ENCODE data around the gene BARD1. TPM values are rescaled to one million over a fixed set of nuclear protein-coding genes. Genes with fewer than 3 reads are reported as not detected.

The BARD1 gene
- total RNA-seq, 1 donor from 2014 or later = 8.1 TPM

DNA sequence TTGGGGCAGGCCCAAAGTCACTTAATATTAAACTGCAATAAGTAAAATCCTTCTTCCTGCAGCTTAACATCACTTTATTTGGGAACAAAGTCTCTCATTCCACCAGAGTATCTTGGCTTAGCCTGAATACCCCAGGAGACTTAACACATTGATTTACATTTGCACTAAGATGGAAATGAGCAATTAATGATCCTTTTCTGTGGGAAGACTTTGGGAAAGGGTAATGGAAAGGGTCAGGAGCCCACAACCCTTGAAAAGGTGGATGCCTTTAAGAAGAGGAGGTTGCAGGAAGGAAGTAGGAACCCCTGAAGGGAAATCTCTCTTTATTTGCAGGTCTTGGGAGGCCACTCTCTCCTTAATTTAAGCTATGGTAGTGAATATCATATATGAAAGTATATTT lies 28.0 kb upstream of the BARD1 start:
- Histone ChIP-seq H3K4me3 (no peak overlapping the region), H3K36me3 (peaks cover 4% of the 10 kb centered on the region)

DNA sequence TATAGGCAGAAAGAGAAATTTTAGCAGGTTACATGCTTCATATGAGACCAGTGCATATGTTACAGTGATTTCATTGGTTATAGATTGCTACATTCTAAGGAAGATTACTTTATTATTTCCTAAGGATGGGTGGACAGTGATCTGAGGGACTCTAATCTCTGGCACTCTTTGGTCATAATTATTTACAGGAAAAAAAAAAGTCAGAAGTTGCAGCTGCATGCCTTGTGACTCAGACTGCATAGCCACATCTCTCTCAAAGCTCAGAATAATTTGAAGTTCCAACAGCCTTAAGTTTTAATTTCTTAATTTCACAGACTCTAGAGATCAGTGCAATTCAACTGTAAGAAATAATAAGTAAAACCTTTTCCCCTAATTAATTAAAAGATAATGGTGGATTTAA lies 27.1 kb upstream of the BARD1 start:
- no peak for DNase-seq
- Histone ChIP-seq H3K27ac (replicated peaks) (no peak overlapping the region), H3K4me3 (no peak overlapping the region), H3K9me3 (replicated peaks) (peaks cover 11% of the 10 kb centered on the region), H3K36me3 (peaks cover 4% of the 10 kb centered on the region), H3K4me1 (no peaks in the 10 kb centered on the region), H3K27me3 (ENCODE audit: low read depth) (no peaks in the 10 kb centered on the region)
- TF ChIP-seq, protein P1, sequence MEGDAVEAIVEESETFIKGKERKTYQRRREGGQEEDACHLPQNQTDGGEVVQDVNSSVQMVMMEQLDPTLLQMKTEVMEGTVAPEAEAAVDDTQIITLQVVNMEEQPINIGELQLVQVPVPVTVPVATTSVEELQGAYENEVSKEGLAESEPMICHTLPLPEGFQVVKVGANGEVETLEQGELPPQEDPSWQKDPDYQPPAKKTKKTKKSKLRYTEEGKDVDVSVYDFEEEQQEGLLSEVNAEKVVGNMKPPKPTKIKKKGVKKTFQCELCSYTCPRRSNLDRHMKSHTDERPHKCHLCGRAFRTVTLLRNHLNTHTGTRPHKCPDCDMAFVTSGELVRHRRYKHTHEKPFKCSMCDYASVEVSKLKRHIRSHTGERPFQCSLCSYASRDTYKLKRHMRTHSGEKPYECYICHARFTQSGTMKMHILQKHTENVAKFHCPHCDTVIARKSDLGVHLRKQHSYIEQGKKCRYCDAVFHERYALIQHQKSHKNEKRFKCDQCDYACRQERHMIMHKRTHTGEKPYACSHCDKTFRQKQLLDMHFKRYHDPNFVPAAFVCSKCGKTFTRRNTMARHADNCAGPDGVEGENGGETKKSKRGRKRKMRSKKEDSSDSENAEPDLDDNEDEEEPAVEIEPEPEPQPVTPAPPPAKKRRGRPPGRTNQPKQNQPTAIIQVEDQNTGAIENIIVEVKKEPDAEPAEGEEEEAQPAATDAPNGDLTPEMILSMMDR (IDR thresholded peaks at IDR 0.05; ENCODE audit: borderline replicate concordance) = no peak
- intact Hi-C loops (cut with micrococcal nuclease) = no loop called here

More for the DNA sequence above, 28.0 kb upstream of the BARD1 start:
- Histone ChIP-seq H3K27me3 (ENCODE audit: low read depth) (no peaks in the 10 kb centered on the region), H3K9me3 (replicated peaks) (peaks cover 12% of the 10 kb centered on the region), H3K27ac (replicated peaks) (no peak overlapping the region), H3K4me1 (no peaks in the 10 kb centered on the region)
- intact Hi-C loops (cut with micrococcal nuclease) = no loop called here
- no peak for DNase-seq
- TF ChIP-seq, protein P1 (IDR thresholded peaks at IDR 0.05; ENCODE audit: borderline replicate concordance) = no peak

DNA sequence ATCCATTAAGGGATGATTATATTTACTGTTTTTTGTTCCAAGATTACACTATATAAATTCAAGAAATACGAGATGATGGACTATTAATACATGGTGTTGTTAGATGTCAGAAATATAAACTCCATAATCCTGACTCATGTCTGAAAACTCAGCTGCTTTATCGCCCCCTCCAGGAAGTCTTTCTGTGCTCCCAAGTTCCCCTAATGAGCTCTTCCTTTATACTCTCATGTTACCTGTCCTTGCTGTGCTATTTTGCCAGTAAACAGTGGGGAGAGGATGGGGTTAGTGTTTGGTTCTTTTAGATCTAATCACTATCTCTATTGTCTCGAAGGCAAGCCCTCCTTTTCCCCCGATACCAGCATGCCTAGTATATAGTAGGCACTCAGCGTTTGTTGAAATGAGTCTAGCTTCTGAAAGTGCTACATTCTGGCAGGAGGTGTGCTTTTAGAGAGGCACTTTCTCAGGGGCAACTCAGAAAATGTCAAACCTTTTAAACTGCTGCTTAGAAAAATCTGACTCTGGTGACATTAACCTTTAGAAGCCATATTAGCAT lies 21.4 kb upstream of the BARD1 start:
- DNase-seq = no peak
- Histone ChIP-seq H3K36me3 (no peaks in the 10 kb centered on the region), H3K27ac (replicated peaks) (no peak overlapping the region), H3K4me1 (no peaks in the 10 kb centered on the region), H3K9me3 (replicated peaks) (no peaks in the 10 kb centered on the region), H3K27me3 (ENCODE audit: low read depth) (no peaks in the 10 kb centered on the region), H3K4me3 (no peak overlapping the region)
- TF ChIP-seq, protein P1 (IDR thresholded peaks at IDR 0.05; ENCODE audit: borderline replicate concordance) = peak; percentile 54
- intact Hi-C loops (cut with micrococcal nuclease) = no loop called here

DNA sequence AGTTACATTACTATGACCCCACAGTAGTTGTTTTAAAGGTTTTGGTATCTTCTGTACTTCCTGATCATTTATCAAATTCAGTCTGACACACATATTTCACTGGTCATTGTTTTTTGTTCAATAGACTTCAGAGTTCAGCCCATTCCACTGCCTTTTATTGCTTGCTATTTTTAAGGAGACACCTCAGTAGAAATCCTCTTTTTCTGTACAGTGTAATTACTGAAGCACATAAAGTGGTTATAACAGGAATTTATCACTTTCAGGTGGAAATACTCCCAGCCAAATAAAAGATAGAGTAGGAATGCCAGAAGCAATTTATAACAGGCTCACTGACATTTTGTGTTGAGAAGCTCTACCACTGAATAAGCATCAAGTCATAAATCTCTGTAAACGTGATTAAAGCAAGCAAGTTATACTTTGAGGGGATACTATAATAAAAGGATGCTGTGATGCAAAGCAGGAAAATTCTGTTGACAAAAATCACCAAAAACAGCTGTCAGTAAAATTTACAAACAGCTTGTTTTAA lies 6.6 kb upstream of the BARD1 start:
- TF ChIP-seq, protein P1 (IDR thresholded peaks at IDR 0.05; ENCODE audit: borderline replicate concordance) = no peak

DNA sequence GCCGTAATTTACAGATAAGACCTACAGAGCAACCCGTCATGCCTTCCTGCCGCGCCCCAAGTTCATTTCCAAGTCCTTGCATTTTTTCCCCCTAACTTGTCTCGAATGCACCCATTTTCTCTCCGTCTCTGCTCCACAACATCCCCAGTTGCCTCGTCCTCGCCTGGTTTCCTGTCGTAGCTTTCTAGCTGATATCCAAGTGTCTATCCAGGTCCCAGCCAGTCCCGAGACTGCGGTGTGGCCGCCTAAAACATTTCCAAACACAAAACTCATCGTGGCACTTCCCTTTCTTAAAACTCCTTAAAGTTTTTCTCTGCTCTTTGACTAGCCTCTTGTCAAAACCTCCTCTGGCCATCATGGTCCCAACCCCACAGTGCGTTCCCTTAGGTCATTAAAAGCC lies 1.2 kb upstream of the BARD1 start:
- Histone ChIP-seq H3K4me3 (peak overlapping the region; percentile 94), H3K27me3 (ENCODE audit: low read depth) (no peaks in the 10 kb centered on the region), H3K27ac (replicated peaks) (peak overlapping the region; percentile 91), H3K36me3 (no peaks in the 10 kb centered on the region), H3K9me3 (replicated peaks) (no peaks in the 10 kb centered on the region), H3K4me1 (peaks cover 42% of the 10 kb centered on the region)
- TF ChIP-seq, protein P1 (IDR thresholded peaks at IDR 0.05; ENCODE audit: borderline replicate concordance) = no peak
- intact Hi-C loops (cut with micrococcal nuclease) = no loop called here
- peak; percentile 15 for DNase-seq

More for the DNA sequence above, 6.6 kb upstream of the BARD1 start:
- H3K36me3 ChIP-seq = no peaks in the 10 kb centered on the region
- DNase-seq = no peak
- H3K4me3 ChIP-seq = no peak overlapping the region
- H3K27ac ChIP-seq (replicated peaks) = no peak overlapping the region
- no peaks in the 10 kb centered on the region for H3K9me3 ChIP-seq (replicated peaks)
- intact Hi-C loops (cut with micrococcal nuclease) = no loop called here
- H3K27me3 ChIP-seq (ENCODE audit: low read depth) = no peaks in the 10 kb centered on the region
- H3K4me1 ChIP-seq = no peaks in the 10 kb centered on the region
